Lung microvascular endothelial cell (primary cell): Measurements from ENCODE around the gene CDH11. TPM values are rescaled to one million over a fixed set of nuclear protein-coding genes. Genes with fewer than 3 reads are reported as not detected.

Experiments
- DNase-seq, 2 donors: peaks; one replicate each; pipeline versions ENCODE4 v3.0.0 to v3.0.0-alpha.2; 2010; ENCODE audit warnings: low read depth in 2 of 2
- total RNA-seq: library from RNA; depleted of rRNA; stranded (reverse); fragments of >200 nt; gene quantifications from 2 replicates; pipeline ENCODE4 v1.2.1, GENCODE V29; 2014

CDH11 gene
- total RNA-seq, 1 donor from 2014 or later = 3.4 TPM

GRCh38 chr16:64919141-64919540 is 202.7 kb downstream of the CDH11 start:
- DNase-seq = no peak

GRCh38 chr16:64916051-64916450 is 205.8 kb downstream of the CDH11 start:
- DNase-seq = no peak

- peak in 1 of 2 donors; percentile 11 for DNase-seq
Observed at GRCh38 chr16:64910356-64910755, 211.5 kb downstream of the CDH11 start.

- no peak for DNase-seq
Observed at GRCh38 chr16:64907844-64908243, 214.0 kb downstream of the CDH11 start.

GRCh38 chr16:64903770-64904169 is 218.1 kb downstream of the CDH11 start:
- DNase-seq = no peak

- no peak for DNase-seq
Observed at GRCh38 chr16:64900517-64900916, 221.3 kb downstream of the CDH11 start.

GRCh38 chr16:64900019-64900418 is 221.8 kb downstream of the CDH11 start:
- no peak for DNase-seq

GRCh38 chr16:64898159-64898558 is 223.7 kb downstream of the CDH11 start:
- no peak for DNase-seq
